ENCODE data around the gene GMFB.
A peak's percentile ranks its signal among the peaks of the same experiment; 100 is the strongest.

GMFB gene

GRCh38 chr14:54488646-54489317 is at the start of gene GMFB:
Gene GMFB, minus strand, starts transcription at chr14:54488980. Its CDS starts 53 bp downstream, at chr14:54488927.
- Histone ChIP-seq H3K36me3 (ENCODE audit: control insufficient read depth, low read depth, low read length) (no peaks in the 10 kb centered on the region), H3K4me1 (ENCODE audit: control insufficient read depth, low read depth, low read length) (peaks cover 14% of the 10 kb centered on the region)

GRCh38 chr14:54538055-54538454 is 49.3 kb upstream of the GMFB start:
- H3K4me1 ChIP-seq (ENCODE audit: control insufficient read depth, low read depth, low read length): no peaks in the 10 kb centered on the region
- H3K27me3 ChIP-seq (ENCODE audit: control insufficient read depth, insufficient read depth, low read length): no peaks in the 10 kb centered on the region
- no peak overlapping the region for H3K9ac ChIP-seq (ENCODE audit: low read length)
- H3K36me3 ChIP-seq (ENCODE audit: control insufficient read depth, low read depth, low read length): peaks cover 15% of the 10 kb centered on the region
- no peak overlapping the region for H3K27ac ChIP-seq (ENCODE audit: low read length)
- H3K9me3 ChIP-seq (ENCODE audit: control insufficient read depth, low read depth, low read length): no peaks in the 10 kb centered on the region
- H3K4me3 ChIP-seq (ENCODE audit: low read length): no peak overlapping the region

More at GRCh38 chr14:54488646-54489317, at the start of gene GMFB:
- Histone ChIP-seq H3K27ac (ENCODE audit: low read length) (peak within 1 kb of the TSS; percentile 67), H3K9ac (ENCODE audit: low read length) (peak within 1 kb of the TSS; percentile 89), H3K9me3 (ENCODE audit: control insufficient read depth, low read depth, low read length) (no peaks in the 10 kb centered on the region), H3K27me3 (ENCODE audit: control insufficient read depth, insufficient read depth, low read length) (no peaks in the 10 kb centered on the region), H3K4me3 (ENCODE audit: low read length) (peak within 1 kb of the TSS; percentile 96)

- no peak overlapping the region for H3K27ac ChIP-seq (ENCODE audit: low read length)
- no peak overlapping the region for H3K4me3 ChIP-seq (ENCODE audit: low read length)
- no peak overlapping the region for H3K9ac ChIP-seq (ENCODE audit: low read length)
- peaks cover 15% of the 10 kb centered on the region for H3K36me3 ChIP-seq (ENCODE audit: control insufficient read depth, low read depth, low read length)
- H3K9me3 ChIP-seq (ENCODE audit: control insufficient read depth, low read depth, low read length): no peaks in the 10 kb centered on the region
- no peaks in the 10 kb centered on the region for H3K27me3 ChIP-seq (ENCODE audit: control insufficient read depth, insufficient read depth, low read length)
- no peaks in the 10 kb centered on the region for H3K4me1 ChIP-seq (ENCODE audit: control insufficient read depth, low read depth, low read length)
Observed at GRCh38 chr14:54537651-54538050, 48.9 kb upstream of the GMFB start.

- peaks cover 15% of the 10 kb centered on the region for H3K36me3 ChIP-seq (ENCODE audit: control insufficient read depth, low read depth, low read length)
- no peak overlapping the region for H3K9ac ChIP-seq (ENCODE audit: low read length)
- H3K27ac ChIP-seq (ENCODE audit: low read length): no peak overlapping the region
- no peak overlapping the region for H3K4me3 ChIP-seq (ENCODE audit: low read length)
- H3K4me1 ChIP-seq (ENCODE audit: control insufficient read depth, low read depth, low read length): no peaks in the 10 kb centered on the region
- no peaks in the 10 kb centered on the region for H3K27me3 ChIP-seq (ENCODE audit: control insufficient read depth, insufficient read depth, low read length)
- no peaks in the 10 kb centered on the region for H3K9me3 ChIP-seq (ENCODE audit: control insufficient read depth, low read depth, low read length)
Observed at GRCh38 chr14:54535646-54536045, 46.9 kb upstream of the GMFB start.

GRCh38 chr14:54535126-54535525 is 46.3 kb upstream of the GMFB start:
- H3K4me1 ChIP-seq (ENCODE audit: control insufficient read depth, low read depth, low read length): no peaks in the 10 kb centered on the region
- no peaks in the 10 kb centered on the region for H3K27me3 ChIP-seq (ENCODE audit: control insufficient read depth, insufficient read depth, low read length)
- H3K27ac ChIP-seq (ENCODE audit: low read length): no peak overlapping the region
- H3K9me3 ChIP-seq (ENCODE audit: control insufficient read depth, low read depth, low read length): no peaks in the 10 kb centered on the region
- no peak overlapping the region for H3K4me3 ChIP-seq (ENCODE audit: low read length)
- peaks cover 15% of the 10 kb centered on the region for H3K36me3 ChIP-seq (ENCODE audit: control insufficient read depth, low read depth, low read length)
- no peak overlapping the region for H3K9ac ChIP-seq (ENCODE audit: low read length)

GRCh38 chr14:54533100-54533499 is 44.3 kb upstream of the GMFB start:
- no peak overlapping the region for H3K27ac ChIP-seq (ENCODE audit: low read length)
- H3K4me3 ChIP-seq (ENCODE audit: low read length): no peak overlapping the region

GRCh38 chr14:54532111-54533012 is 43.6 kb upstream of the GMFB start:
- Histone ChIP-seq H3K4me1 (ENCODE audit: control insufficient read depth, low read depth, low read length) (no peaks in the 10 kb centered on the region), H3K4me3 (ENCODE audit: low read length) (no peak overlapping the region), H3K9me3 (ENCODE audit: control insufficient read depth, low read depth, low read length) (no peaks in the 10 kb centered on the region), H3K36me3 (ENCODE audit: control insufficient read depth, low read depth, low read length) (no peaks in the 10 kb centered on the region), H3K27me3 (ENCODE audit: control insufficient read depth, insufficient read depth, low read length) (no peaks in the 10 kb centered on the region), H3K9ac (ENCODE audit: low read length) (no peak overlapping the region), H3K27ac (ENCODE audit: low read length) (no peak overlapping the region)

More at GRCh38 chr14:54533100-54533499, 44.3 kb upstream of the GMFB start:
- no peak overlapping the region for H3K9ac ChIP-seq (ENCODE audit: low read length)
- H3K36me3 ChIP-seq (ENCODE audit: control insufficient read depth, low read depth, low read length): peaks cover 5% of the 10 kb centered on the region
- H3K27me3 ChIP-seq (ENCODE audit: control insufficient read depth, insufficient read depth, low read length): no peaks in the 10 kb centered on the region
- no peaks in the 10 kb centered on the region for H3K4me1 ChIP-seq (ENCODE audit: control insufficient read depth, low read depth, low read length)
- H3K9me3 ChIP-seq (ENCODE audit: control insufficient read depth, low read depth, low read length): no peaks in the 10 kb centered on the region

GRCh38 chr14:54529811-54530210 is 41.0 kb upstream of the GMFB start:
- Histone ChIP-seq H3K4me1 (ENCODE audit: control insufficient read depth, low read depth, low read length) (no peaks in the 10 kb centered on the region), H3K36me3 (ENCODE audit: control insufficient read depth, low read depth, low read length) (peaks cover 5% of the 10 kb centered on the region), H3K27ac (ENCODE audit: low read length) (no peak overlapping the region), H3K4me3 (ENCODE audit: low read length) (no peak overlapping the region), H3K9ac (ENCODE audit: low read length) (no peak overlapping the region), H3K27me3 (ENCODE audit: control insufficient read depth, insufficient read depth, low read length) (no peaks in the 10 kb centered on the region), H3K9me3 (ENCODE audit: control insufficient read depth, low read depth, low read length) (no peaks in the 10 kb centered on the region)

- no peak overlapping the region for H3K27ac ChIP-seq (ENCODE audit: low read length)
- no peak overlapping the region for H3K9ac ChIP-seq (ENCODE audit: low read length)
Observed at GRCh38 chr14:54528973-54529372, 40.2 kb upstream of the GMFB start.

GRCh38 chr14:54524410-54524809 is 35.6 kb upstream of the GMFB start:
- no peak overlapping the region for H3K4me3 ChIP-seq (ENCODE audit: low read length)
- no peaks in the 10 kb centered on the region for H3K9me3 ChIP-seq (ENCODE audit: control insufficient read depth, low read depth, low read length)
- H3K27me3 ChIP-seq (ENCODE audit: control insufficient read depth, insufficient read depth, low read length): no peaks in the 10 kb centered on the region
- no peak overlapping the region for H3K9ac ChIP-seq (ENCODE audit: low read length)
- no peaks in the 10 kb centered on the region for H3K4me1 ChIP-seq (ENCODE audit: control insufficient read depth, low read depth, low read length)
- H3K27ac ChIP-seq (ENCODE audit: low read length): no peak overlapping the region
- H3K36me3 ChIP-seq (ENCODE audit: control insufficient read depth, low read depth, low read length): peaks cover 19% of the 10 kb centered on the region

More at GRCh38 chr14:54528973-54529372, 40.2 kb upstream of the GMFB start:
- peaks cover 13% of the 10 kb centered on the region for H3K36me3 ChIP-seq (ENCODE audit: control insufficient read depth, low read depth, low read length)
- H3K4me3 ChIP-seq (ENCODE audit: low read length): no peak overlapping the region
- no peaks in the 10 kb centered on the region for H3K4me1 ChIP-seq (ENCODE audit: control insufficient read depth, low read depth, low read length)
- H3K27me3 ChIP-seq (ENCODE audit: control insufficient read depth, insufficient read depth, low read length): no peaks in the 10 kb centered on the region
- no peaks in the 10 kb centered on the region for H3K9me3 ChIP-seq (ENCODE audit: control insufficient read depth, low read depth, low read length)

GRCh38 chr14:54516709-54517108 is 27.9 kb upstream of the GMFB start:
- H3K27me3 ChIP-seq (ENCODE audit: control insufficient read depth, insufficient read depth, low read length): no peaks in the 10 kb centered on the region
- H3K36me3 ChIP-seq (ENCODE audit: control insufficient read depth, low read depth, low read length): no peaks in the 10 kb centered on the region
- no peak overlapping the region for H3K4me3 ChIP-seq (ENCODE audit: low read length)
- peaks cover 5% of the 10 kb centered on the region for H3K9me3 ChIP-seq (ENCODE audit: control insufficient read depth, low read depth, low read length)
- no peak overlapping the region for H3K27ac ChIP-seq (ENCODE audit: low read length)
- H3K4me1 ChIP-seq (ENCODE audit: control insufficient read depth, low read depth, low read length): no peaks in the 10 kb centered on the region
- H3K9ac ChIP-seq (ENCODE audit: low read length): no peak overlapping the region

Data from iPS-18a (cell line).